GM19467 (cell line): ENCODE data around the gene PPT1.
"Not testable (repeated sequence)": the region's sequence is repeated elsewhere in the genome, so short reads cannot be mapped to it uniquely, and the experiment has no call there.

ENCODE experiments used
- ATAC-seq: cut with Tn5 transposase; IDR thresholded peaks from one replicate; pipeline ENCODE4 v1.9.1; 2021; ENCODE audit warnings: mild to moderate bottlenecking, moderate library complexity; ENCODE audit not compliant: unreplicated experiment

The PPT1 gene

DNA sequence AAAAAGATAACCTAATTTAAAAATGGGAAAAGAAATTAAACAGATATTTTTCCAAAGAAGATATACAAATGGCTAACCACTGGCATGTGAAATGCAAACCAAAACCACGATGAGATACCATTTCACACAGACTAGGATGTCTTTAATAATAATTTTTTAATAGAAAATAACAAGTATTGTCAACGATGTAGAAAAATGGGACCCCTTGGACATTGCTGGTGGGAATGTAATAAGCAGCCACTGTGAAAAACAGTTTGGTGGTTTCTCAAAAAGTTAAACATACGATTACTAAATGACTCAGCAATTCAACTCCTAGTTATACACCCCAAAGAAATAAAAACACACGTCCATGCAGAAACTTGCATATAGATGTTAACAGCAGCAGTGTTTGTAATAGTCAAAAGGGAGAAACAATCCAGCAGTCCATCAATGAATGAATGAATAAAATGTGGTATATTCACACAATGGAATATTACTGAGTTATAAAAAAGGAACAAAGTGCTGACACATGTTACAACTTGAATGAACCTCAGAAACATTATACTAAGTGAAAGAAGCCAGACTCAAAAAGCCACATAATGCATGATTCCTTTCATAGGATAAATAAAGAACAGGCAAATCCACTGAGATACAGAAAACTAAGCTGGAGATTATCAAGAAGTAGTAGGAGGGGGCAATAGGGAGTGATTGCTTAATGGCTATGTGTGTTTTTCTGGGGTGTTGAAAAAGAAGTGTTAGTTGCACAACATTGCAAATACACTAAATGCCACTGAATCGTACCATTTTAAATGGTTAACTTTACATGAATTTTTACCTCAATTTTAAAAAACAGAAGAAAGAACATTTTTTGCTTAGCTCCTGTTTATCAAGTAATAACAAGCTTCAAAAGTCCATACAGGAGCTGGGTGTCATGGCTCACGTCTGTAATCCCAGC is 4.1 kb downstream of the PPT1 start:
- no peak for ATAC-seq

GRCh38 chr1:40092241-40092640 is 4.8 kb downstream of the PPT1 start:
- no peak for ATAC-seq

GRCh38 chr1:40090652-40091355 is 6.2 kb downstream of the PPT1 start:
- ATAC-seq, result no peak

- not testable (repeated sequence) for ATAC-seq
These were observed 12.3 kb downstream of the PPT1 start for GRCh38 chr1:40084750-40085149.

- no peak for ATAC-seq
These were observed 15.2 kb downstream of the PPT1 start for GRCh38 chr1:40081871-40082270.

GRCh38 chr1:40079774-40080400 is 17.2 kb downstream of the PPT1 start:
- ATAC-seq, result no peak

DNA sequence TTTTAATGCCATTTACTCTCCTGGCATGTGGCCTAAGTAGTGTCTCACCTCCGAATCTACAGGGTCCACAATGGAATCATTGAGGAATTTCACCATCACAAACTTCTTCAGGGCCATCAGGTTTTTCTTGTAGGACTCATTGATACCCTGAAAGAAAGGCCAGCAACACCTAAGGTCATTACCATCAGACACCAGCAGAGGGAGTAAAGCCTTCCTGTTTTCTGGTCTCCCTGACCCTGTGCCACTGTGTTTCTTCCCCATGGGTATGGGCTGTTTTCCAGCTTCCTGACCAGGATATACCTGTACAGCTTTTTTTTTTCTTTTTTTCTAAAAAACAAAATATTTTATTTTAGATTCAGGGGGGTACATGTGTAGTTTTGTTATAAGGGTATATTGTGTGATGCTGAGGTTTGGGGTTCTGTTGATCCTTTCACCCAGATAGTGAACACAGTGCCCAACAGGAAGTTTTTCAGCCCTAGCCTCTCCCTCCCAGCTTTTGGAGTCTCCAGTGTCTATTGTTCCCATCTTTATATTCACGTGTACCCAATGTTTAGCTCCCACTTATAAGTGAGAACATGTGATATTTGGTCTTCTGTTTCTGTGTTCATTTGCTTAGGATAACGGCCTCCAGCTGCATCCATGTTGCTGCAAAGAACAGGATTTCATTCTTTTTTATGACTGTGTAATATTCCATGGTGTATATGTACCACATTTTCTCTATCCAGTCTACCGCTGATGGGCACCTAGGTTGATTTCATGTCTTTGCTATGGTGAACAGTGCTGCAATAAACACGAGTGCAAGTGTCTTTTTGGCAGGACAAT is 18.3 kb downstream of the PPT1 start:
- ATAC-seq, result no peak

DNA sequence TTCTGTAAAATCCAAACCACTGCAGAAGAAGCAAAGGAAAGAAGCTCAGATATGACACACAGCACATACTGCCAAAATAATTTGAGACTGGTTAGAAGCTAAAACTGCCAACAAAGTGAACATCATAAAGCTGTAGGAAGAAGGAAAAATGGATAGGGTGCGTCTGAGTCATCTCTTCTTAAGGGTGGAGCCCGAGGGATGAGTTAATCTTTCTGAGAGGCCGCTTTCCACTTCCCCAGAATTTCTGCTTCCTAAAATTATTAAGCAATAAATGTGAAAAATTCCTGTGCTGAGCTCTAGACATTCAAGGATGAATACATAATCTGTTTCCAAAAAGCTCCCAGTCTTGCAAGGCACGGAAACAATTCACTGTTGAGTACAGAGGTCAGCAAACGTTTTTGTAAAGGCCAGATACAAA is 20.1 kb downstream of the PPT1 start:
- ATAC-seq, result no peak

GRCh38 chr1:40075266-40075665 is 21.8 kb downstream of the PPT1 start:
- no peak for ATAC-seq

DNA sequence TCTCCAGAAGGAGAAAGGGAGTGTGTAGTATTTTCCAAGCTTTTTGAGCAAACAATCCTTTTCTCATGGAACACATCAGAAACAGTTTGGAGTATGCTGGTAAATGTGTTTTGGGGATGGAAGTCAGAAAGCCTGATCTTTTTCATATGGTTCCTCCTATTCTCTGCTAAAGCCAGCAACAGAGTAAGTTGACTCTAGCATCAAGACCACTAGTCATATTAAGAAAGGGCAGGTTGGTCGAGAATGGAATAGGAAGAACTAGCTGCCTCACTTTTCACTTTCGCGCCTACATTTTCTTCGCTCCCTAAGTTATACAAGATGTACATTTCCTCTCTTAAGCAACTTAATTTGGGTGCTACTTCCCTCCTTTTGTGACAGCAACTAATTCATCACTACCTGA is 24.0 kb downstream of the PPT1 start:
- ATAC-seq, result no peak

- no peak for ATAC-seq
These were observed 24.9 kb downstream of the PPT1 start for GRCh38 chr1:40072142-40072541.

DNA sequence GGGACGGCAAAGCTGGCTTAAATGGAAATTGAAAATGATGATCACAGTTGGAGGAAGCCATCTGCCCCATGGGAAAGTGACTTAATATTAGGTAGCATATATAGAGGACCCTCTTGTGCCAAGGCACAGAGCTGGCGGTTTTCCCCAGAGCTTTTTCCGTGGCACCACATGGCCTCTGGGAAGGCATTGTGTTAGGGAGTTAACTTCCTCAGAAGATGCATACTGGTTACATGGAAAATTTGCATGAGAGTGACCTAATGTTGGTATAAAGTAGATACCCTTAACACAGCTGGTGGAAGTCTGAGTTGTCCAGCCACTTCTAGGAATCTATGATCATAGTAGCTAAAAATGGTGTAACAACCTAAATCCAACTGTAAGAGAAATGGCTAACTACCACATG is 29.2 kb downstream of the PPT1 start:
- no peak for ATAC-seq

DNA sequence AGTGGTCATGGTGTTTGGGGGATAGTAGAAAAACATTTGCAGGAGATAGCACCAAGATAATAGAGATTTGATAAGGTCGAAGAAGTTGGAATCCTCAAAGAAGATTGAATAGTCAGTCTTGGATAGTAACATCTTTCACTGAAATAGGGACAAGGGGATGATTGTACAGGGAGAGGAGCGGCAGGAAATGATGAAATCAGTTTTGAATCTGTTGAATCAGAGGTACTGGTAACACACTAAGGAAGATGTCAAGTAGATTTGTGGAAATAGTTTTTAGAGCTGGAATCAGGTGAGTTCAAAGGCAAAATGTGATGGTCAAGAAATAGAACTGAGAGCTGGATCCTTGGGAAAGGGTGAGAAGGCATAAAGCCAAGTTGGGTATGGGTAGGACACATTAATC is 30.0 kb downstream of the PPT1 start:
- no peak for ATAC-seq

DNA sequence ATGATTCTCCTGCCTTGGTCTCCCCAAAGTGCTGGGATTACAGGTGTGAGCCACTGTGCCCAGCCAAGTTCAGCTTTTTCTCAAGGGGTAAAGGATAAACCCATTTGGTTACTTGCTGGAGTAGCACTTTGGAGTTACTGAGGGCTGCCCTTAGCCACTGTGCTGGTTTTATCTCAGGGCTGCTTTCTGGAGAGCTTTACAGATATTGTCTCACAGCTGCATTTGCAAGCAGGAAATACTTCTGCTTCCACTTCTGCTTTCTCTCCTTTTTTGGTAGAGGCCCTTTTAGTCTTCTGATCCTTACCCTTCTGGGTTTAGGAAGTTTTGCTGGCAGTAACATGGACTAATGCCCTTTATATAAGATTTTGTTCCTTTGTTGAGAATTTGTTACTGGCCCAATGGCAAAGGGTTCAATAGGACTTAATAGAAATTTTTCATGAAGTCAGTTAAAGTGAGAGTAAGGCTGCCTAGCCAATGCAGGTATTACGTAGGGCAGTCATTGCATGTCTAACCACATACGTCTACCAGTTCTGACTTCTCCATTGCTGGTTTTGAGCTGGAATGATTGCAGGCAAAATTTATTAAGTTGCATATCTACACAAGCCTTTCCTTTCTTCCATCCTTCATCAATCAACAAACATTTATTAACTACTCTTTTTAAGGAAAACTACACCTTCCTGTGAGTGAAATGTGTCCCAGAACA is 32.1 kb downstream of the PPT1 start:
- ATAC-seq, result no peak

DNA sequence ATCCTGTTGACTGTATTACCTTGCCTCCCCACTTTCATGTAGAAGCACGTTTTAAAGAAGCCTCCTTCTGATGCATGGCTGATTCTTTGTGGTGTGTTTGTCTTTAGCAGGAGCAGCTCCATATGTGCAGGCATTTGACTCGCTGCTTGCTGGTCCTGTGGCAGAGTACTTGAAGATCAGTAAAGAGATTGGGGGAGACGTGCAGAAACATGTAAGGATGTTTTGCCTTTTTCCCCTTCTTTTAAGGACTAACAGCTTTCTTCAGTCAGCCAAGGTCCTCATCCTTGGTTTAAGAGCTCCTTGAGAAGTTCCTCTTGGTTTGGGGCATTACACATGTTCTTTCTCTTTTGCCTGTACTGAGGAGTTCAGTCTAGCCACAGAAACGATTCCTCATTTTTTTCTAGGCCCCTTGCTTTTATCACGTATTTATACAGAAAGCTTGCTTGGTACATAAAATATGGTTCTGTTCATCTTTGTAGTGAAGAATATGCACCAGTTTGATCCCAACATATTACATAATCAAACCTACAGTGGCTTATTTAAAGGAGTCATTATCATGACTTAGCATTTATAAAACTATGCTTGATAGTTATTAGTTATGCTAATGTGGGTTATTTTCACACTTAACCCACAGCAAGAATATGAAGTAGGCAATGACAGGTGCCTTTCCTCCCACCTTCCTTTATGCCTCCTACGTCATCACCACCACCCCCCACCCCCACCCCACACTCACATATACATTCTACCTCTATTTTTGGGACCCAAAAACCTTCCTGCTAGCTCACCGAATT is 36.9 kb downstream of the PPT1 start:
- no peak for ATAC-seq

GRCh38 chr1:40059338-40059959 is 37.6 kb downstream of the PPT1 start:
- ATAC-seq, result no peak

- ATAC-seq, result no peak
These were observed 38.4 kb downstream of the PPT1 start for GRCh38 chr1:40058453-40059337.

- no peak for ATAC-seq
These were observed 39.0 kb downstream of the PPT1 start for GRCh38 chr1:40058097-40058452.
